ENCODE results near the gene DST.

- no peak for TF ChIP-seq CTCF (IDR thresholded peaks at IDR 0.05; ENCODE audit: insufficient read depth, low read length)
- TF ChIP-seq REST (IDR thresholded peaks at IDR 0.05; ENCODE audit: insufficient replicate concordance, low read depth) = no peak
- no peak for TF ChIP-seq POLR2AphosphoS5 (IDR thresholded peaks at IDR 0.05; ENCODE audit: low read depth)
Observed at GRCh38 chr6:56486681-56487080, 156.0 kb downstream of the DST start.
